Panc1 (cell line): Measurements from ENCODE around the gene DENND11.

Source experiments
- POLR2AphosphoS5 ChIP-seq: IDR thresholded peaks from 2 replicates; pipeline ENCODE4 v1.6.1; 2012; ENCODE audit warnings: mild to moderate bottlenecking, low read depth, low read length, moderate library complexity
- SIN3A ChIP-seq: IDR thresholded peaks from 2 replicates; pipeline ENCODE4 v1.6.1; 2012; ENCODE audit warnings: low read depth, mild to moderate bottlenecking, low read length, moderate library complexity, borderline replicate concordance; ENCODE audit not compliant: insufficient read depth
- TF ChIP-seq, protein P1 (sequence below): fragments of 450-650 bp; IDR thresholded peaks from 2 replicates; pipeline ENCODE4 v1.5.1; 2017; ENCODE audit warnings: mild to moderate bottlenecking
- TF ChIP-seq, protein P2 (sequence below), 2 experiments: IDR thresholded peaks; 2 replicates each; pipeline ENCODE4 v1.6.1; 2011 to 2012; ENCODE audit warnings: low read depth in 2 of 2, control low read depth in 1 of 2, low read length in 1 of 2, mild to moderate bottlenecking in 1 of 2, moderate library complexity in 1 of 2; ENCODE audit not compliant: insufficient read depth in 1 of 2

DNA sequence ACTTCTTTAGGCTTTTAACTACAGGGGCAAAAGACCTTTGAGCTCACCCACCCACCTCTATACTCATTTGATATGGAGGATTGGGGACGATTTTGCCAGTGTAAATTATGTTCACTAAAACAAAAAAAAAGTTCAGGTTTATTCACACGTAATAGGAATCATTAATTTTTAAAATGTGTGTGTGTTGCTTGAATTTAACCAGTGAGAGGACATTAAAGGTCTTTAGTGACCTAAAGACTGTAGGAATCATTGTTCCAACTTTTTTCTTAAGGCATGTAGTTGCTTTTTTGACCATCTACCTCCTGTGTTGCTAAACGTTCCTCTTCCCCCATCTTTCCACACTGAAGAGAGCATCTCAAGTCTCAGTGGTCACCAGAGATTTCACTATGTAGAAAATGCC lies 37.3 kb upstream of the DENND11 start:
- TF ChIP-seq, protein P1, sequence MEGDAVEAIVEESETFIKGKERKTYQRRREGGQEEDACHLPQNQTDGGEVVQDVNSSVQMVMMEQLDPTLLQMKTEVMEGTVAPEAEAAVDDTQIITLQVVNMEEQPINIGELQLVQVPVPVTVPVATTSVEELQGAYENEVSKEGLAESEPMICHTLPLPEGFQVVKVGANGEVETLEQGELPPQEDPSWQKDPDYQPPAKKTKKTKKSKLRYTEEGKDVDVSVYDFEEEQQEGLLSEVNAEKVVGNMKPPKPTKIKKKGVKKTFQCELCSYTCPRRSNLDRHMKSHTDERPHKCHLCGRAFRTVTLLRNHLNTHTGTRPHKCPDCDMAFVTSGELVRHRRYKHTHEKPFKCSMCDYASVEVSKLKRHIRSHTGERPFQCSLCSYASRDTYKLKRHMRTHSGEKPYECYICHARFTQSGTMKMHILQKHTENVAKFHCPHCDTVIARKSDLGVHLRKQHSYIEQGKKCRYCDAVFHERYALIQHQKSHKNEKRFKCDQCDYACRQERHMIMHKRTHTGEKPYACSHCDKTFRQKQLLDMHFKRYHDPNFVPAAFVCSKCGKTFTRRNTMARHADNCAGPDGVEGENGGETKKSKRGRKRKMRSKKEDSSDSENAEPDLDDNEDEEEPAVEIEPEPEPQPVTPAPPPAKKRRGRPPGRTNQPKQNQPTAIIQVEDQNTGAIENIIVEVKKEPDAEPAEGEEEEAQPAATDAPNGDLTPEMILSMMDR = no peak
- TF ChIP-seq, protein P2, sequence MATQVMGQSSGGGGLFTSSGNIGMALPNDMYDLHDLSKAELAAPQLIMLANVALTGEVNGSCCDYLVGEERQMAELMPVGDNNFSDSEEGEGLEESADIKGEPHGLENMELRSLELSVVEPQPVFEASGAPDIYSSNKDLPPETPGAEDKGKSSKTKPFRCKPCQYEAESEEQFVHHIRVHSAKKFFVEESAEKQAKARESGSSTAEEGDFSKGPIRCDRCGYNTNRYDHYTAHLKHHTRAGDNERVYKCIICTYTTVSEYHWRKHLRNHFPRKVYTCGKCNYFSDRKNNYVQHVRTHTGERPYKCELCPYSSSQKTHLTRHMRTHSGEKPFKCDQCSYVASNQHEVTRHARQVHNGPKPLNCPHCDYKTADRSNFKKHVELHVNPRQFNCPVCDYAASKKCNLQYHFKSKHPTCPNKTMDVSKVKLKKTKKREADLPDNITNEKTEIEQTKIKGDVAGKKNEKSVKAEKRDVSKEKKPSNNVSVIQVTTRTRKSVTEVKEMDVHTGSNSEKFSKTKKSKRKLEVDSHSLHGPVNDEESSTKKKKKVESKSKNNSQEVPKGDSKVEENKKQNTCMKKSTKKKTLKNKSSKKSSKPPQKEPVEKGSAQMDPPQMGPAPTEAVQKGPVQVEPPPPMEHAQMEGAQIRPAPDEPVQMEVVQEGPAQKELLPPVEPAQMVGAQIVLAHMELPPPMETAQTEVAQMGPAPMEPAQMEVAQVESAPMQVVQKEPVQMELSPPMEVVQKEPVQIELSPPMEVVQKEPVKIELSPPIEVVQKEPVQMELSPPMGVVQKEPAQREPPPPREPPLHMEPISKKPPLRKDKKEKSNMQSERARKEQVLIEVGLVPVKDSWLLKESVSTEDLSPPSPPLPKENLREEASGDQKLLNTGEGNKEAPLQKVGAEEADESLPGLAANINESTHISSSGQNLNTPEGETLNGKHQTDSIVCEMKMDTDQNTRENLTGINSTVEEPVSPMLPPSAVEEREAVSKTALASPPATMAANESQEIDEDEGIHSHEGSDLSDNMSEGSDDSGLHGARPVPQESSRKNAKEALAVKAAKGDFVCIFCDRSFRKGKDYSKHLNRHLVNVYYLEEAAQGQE (IDR thresholded peaks at IDR 0.05; ENCODE audit: insufficient read depth in 1 of 2, low read depth in 2 of 2, low read length in 1 of 2) = no peak
- TF ChIP-seq POLR2AphosphoS5 (no peak), SIN3A (no peak)
